ENCODE results near the gene PNLIPRP2.

Gene PNLIPRP2

GRCh38 chr10:116668446-116668845, 47.7 kb downstream of the PNLIPRP2 start:
- Mint-ChIP-seq H3K4me3 (peak overlapping the region; percentile 25), H3K27ac (no peak overlapping the region), H3K4me1 (peaks cover 22% of the 10 kb centered on the region), H3K36me3 (ENCODE audit: low read depth) (peaks cover 9% of the 10 kb centered on the region), H3K9me3 (no peaks in the 10 kb centered on the region), H3K27me3 (ENCODE audit: low read depth, poor library complexity) (peaks cover 38% of the 10 kb centered on the region)
- no peak for DNase-seq
- TF ChIP-seq CTCF (IDR thresholded peaks at IDR 0.05): no peak

- DNase-seq: no peak
- peaks cover 36% of the 10 kb centered on the region for H3K27me3 Mint-ChIP-seq (ENCODE audit: low read depth, poor library complexity)
- peaks cover 22% of the 10 kb centered on the region for H3K4me1 Mint-ChIP-seq
- H3K27ac Mint-ChIP-seq: no peak overlapping the region
- TF ChIP-seq CTCF (IDR thresholded peaks at IDR 0.05): no peak
- peak overlapping the region; percentile 79 for H3K4me3 Mint-ChIP-seq
- H3K9me3 Mint-ChIP-seq: no peaks in the 10 kb centered on the region
- peaks cover 9% of the 10 kb centered on the region for H3K36me3 Mint-ChIP-seq (ENCODE audit: low read depth)
These were observed 48.3 kb downstream of the PNLIPRP2 start for GRCh38 chr10:116669080-116669479.

- Mint-ChIP-seq H3K27me3 (ENCODE audit: low read depth, poor library complexity) (peaks cover 40% of the 10 kb centered on the region), H3K9me3 (no peaks in the 10 kb centered on the region), H3K27ac (no peak overlapping the region), H3K4me1 (peaks cover 22% of the 10 kb centered on the region), H3K4me3 (peak overlapping the region; percentile 79), H3K36me3 (ENCODE audit: low read depth) (peaks cover 9% of the 10 kb centered on the region)
- DNase-seq: peak; percentile 68
- no peak for TF ChIP-seq CTCF (IDR thresholded peaks at IDR 0.05)
These were observed 49.3 kb downstream of the PNLIPRP2 start for GRCh38 chr10:116669832-116670644.

GRCh38 chr10:116670706-116671105, 50.0 kb downstream of the PNLIPRP2 start:
- DNase-seq: no peak
- H3K4me1 Mint-ChIP-seq: peaks cover 22% of the 10 kb centered on the region
- H3K27me3 Mint-ChIP-seq (ENCODE audit: low read depth, poor library complexity): peaks cover 46% of the 10 kb centered on the region
- H3K4me3 Mint-ChIP-seq: peak overlapping the region; percentile 79
- H3K36me3 Mint-ChIP-seq (ENCODE audit: low read depth): peaks cover 9% of the 10 kb centered on the region
- TF ChIP-seq CTCF (IDR thresholded peaks at IDR 0.05): no peak
- no peaks in the 10 kb centered on the region for H3K9me3 Mint-ChIP-seq
- no peak overlapping the region for H3K27ac Mint-ChIP-seq

GRCh38 chr10:116671274-116671926, 50.6 kb downstream of the PNLIPRP2 start:
- peaks cover 48% of the 10 kb centered on the region for H3K27me3 Mint-ChIP-seq (ENCODE audit: low read depth, poor library complexity)
- peaks cover 22% of the 10 kb centered on the region for H3K4me1 Mint-ChIP-seq
- H3K36me3 Mint-ChIP-seq (ENCODE audit: low read depth): peaks cover 9% of the 10 kb centered on the region
- DNase-seq: no peak
- no peak overlapping the region for H3K27ac Mint-ChIP-seq
- H3K4me3 Mint-ChIP-seq: peak overlapping the region; percentile 38
- no peak for TF ChIP-seq CTCF (IDR thresholded peaks at IDR 0.05)
- H3K9me3 Mint-ChIP-seq: no peaks in the 10 kb centered on the region
